ENCODE data around the gene CDKN2B-AS1. TPM values are rescaled to one million over a fixed set of nuclear protein-coding genes. Genes with fewer than 3 reads are reported as not detected.
A peak's percentile ranks its signal among the peaks of the same experiment; 100 is the strongest.

CDKN2B-AS1 gene
- total and polyA plus RNA-seq, 2 donors (not counting 1 experiment from before 2014, with no cell fraction given), result 1.3 to 2.5 TPM

DNA sequence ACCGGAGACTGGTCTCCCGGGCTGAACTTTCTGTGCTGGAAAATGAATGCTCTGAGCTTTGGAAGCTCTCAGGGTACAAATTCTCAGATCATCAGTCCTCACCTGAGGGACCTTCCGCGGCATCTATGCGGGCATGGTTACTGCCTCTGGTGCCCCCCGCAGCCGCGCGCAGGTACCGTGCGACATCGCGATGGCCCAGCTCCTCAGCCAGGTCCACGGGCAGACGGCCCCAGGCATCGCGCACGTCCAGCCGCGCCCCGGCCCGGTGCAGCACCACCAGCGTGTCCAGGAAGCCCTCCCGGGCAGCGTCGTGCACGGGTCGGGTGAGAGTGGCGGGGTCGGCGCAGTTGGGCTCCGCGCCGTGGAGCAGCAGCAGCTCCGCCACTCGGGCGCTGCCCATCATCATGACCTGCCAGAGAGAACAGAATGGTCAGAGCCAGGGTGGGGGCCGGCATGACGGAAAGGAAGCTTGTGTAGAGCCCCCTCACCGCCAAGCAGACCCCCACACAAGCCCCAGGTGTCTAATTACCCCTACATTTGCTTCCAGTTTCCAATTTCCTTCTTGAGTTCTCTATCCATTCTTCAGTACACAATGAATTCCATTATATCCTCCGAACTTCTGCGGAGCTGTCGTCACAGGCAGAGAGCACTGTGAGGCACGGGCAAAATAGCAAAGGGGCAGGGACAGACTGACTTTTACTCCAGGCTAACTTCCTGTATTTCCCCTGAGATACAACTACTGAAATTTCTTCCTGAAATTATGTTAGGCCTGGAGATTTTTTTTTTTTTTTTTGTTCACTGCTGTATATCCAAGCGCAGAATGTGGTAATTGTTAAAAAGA lies 23.6 kb upstream of the CDKN2B-AS1 start:
- Mint-ChIP-seq H3K4me3 (peak overlapping the region; percentile 40), H3K27ac (peak overlapping the region; percentile 73)
- intact Hi-C loops (cut with micrococcal nuclease), result no loop called here

More for the DNA sequence above, 23.6 kb upstream of the CDKN2B-AS1 start:
- DNase-seq (peak; percentile 35), ATAC-seq (ENCODE audit: low read depth) (no peak)
- Mint-ChIP-seq H3K4me1 (peaks cover 27% of the 10 kb centered on the region), H3K9me3 (ENCODE audit: insufficient read depth) (peaks cover 7% of the 10 kb centered on the region), H3K27me3 (peaks cover 87% of the 10 kb centered on the region)
- Histone ChIP-seq H3K4me3 (ENCODE audit: control extremely low read depth in 1 of 5, extremely low read depth in 1 of 5, insufficient read depth in 1 of 5, low read depth in 2 of 5, low read length in 4 of 5) (no peak overlapping the region), H3K36me3 (replicated peaks in 1 of 2; ENCODE audit: control extremely low read depth in 1 of 2, control insufficient read depth in 1 of 2, extremely low read depth in 1 of 2, insufficient read depth in 2 of 2, low read length in 1 of 2) (no peaks in the 10 kb centered on the region), H3K4me1 (ENCODE audit: control insufficient read depth in 2 of 2, insufficient read depth in 2 of 2, low read length in 2 of 2) (peaks cover 29 to 45% of the 10 kb centered on the region in 2 donors), H3K79me2 (ENCODE audit: control insufficient read depth, insufficient read depth, low read length) (no peaks in the 10 kb centered on the region), H3K9me3 (ENCODE audit: control extremely low read depth in 1 of 3, control insufficient read depth in 2 of 3, insufficient read depth in 1 of 3, low read length in 2 of 3) (peaks cover 6 to 65% (median 41%) of the 10 kb centered on the region in 3 donors), H3K27ac (ENCODE audit: low read length in 2 of 2) (no peak overlapping the region), H4K20me1 (ENCODE audit: control insufficient read depth, insufficient read depth, low read length, poor library complexity, severe bottlenecking) (no peaks in the 10 kb centered on the region), H3K27me3 (replicated peaks in 1 of 4; ENCODE audit: control extremely low read depth in 1 of 4, control insufficient read depth in 3 of 4, insufficient read depth in 4 of 4, low read length in 3 of 4) (peaks cover 5 to 97% (median 86%) of the 10 kb centered on the region in 4 experiments), H2AFZ (ENCODE audit: insufficient read depth, low read depth, low read length, poor library complexity, severe bottlenecking) (no peak overlapping the region), H3K9ac (ENCODE audit: low read length) (no peak overlapping the region), H3K4me2 (replicated peaks; ENCODE audit: low read depth, low read length, poor library complexity, severe bottlenecking) (no peak overlapping the region)
- TF ChIP-seq, protein P1, sequence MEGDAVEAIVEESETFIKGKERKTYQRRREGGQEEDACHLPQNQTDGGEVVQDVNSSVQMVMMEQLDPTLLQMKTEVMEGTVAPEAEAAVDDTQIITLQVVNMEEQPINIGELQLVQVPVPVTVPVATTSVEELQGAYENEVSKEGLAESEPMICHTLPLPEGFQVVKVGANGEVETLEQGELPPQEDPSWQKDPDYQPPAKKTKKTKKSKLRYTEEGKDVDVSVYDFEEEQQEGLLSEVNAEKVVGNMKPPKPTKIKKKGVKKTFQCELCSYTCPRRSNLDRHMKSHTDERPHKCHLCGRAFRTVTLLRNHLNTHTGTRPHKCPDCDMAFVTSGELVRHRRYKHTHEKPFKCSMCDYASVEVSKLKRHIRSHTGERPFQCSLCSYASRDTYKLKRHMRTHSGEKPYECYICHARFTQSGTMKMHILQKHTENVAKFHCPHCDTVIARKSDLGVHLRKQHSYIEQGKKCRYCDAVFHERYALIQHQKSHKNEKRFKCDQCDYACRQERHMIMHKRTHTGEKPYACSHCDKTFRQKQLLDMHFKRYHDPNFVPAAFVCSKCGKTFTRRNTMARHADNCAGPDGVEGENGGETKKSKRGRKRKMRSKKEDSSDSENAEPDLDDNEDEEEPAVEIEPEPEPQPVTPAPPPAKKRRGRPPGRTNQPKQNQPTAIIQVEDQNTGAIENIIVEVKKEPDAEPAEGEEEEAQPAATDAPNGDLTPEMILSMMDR (IDR thresholded peaks at IDR 0.05), result no peak
- TF ChIP-seq EZH2 (IDR thresholded peaks at IDR 0.05; ENCODE audit: borderline replicate concordance, insufficient read depth, low read depth, low read length, poor library complexity, severe bottlenecking), result no peak
- WGBS (ENCODE audit: insufficient coverage), result 16% methylated on average over 42 of the region's 45 CpGs
- CTCF ChIA-PET, result interaction anchor here (1.2 to 5.4 kb wide), 4 partner anchors 12 to 158 kb away, joined by 3 to 43 read pairs (median 5); partner anchors contain the start of genes CDKN2A, CDKN2B and CDKN2B-AS1
- POLR2A ChIA-PET, result interaction anchor here (0.5 kb wide), 1 partner anchor 15 kb away, joined by 12 read pairs; no protein-coding TSS in a partner anchor
